GM12875 (cell line): ENCODE results near the gene POU2F1.

Source experiments
- H3K4me3 ChIP-seq: one replicate; pipeline ENCODE4 v1.5.1; 2011; ENCODE audit warnings: low read depth, low read length, control low read depth
- TF ChIP-seq, protein P1 (sequence below): IDR thresholded peaks from 2 replicates; pipeline ENCODE4 v1.5.1; 2011; ENCODE audit warnings: low read depth, mild to moderate bottlenecking, control low read depth, inconsistent platforms, low read length, moderate library complexity, borderline replicate concordance; ENCODE audit not compliant: insufficient read depth

The POU2F1 gene

DNA sequence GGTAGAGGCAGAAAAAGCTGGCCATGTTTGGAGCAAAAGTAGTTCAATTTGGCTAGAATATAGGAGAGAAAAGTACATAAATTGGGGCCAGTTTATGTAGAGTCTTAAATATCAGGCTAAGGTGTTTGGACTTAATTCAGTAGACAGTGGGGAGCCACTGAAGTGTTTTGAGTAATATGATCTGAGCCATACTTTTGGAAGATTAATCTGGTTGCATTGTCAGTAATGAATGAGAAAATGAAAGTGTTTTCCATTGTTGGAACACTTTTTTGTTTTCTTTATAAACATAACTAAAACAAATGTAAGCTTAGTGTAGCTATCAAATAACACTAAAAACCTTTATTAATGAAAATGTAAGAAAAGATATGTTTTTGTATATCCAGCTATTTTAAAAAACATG lies 42.1 kb downstream of the POU2F1 start:
- H3K4me3 ChIP-seq, result no peak overlapping the region
- TF ChIP-seq, protein P1, sequence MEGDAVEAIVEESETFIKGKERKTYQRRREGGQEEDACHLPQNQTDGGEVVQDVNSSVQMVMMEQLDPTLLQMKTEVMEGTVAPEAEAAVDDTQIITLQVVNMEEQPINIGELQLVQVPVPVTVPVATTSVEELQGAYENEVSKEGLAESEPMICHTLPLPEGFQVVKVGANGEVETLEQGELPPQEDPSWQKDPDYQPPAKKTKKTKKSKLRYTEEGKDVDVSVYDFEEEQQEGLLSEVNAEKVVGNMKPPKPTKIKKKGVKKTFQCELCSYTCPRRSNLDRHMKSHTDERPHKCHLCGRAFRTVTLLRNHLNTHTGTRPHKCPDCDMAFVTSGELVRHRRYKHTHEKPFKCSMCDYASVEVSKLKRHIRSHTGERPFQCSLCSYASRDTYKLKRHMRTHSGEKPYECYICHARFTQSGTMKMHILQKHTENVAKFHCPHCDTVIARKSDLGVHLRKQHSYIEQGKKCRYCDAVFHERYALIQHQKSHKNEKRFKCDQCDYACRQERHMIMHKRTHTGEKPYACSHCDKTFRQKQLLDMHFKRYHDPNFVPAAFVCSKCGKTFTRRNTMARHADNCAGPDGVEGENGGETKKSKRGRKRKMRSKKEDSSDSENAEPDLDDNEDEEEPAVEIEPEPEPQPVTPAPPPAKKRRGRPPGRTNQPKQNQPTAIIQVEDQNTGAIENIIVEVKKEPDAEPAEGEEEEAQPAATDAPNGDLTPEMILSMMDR, result no peak

DNA sequence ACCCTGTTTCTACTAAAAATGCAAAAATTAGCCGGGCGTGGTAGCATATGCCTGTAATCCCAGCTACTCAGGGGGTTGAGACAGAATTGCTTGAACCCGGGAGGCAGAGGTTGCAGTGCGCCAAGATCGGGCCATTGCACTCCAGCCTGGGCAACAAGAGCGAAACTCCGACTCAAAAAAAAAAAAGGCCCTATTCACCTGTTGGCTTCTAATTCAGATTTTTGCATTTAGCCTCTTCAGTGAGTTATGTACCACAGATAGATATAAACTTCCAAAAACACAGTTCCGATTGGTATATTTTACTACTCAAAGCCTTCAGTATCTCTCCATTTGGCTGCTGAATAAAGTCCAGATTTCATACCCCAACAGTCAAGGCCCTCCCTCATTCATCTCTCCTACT lies 42.7 kb downstream of the POU2F1 start:
- H3K4me3 ChIP-seq, result no peak overlapping the region
- TF ChIP-seq, protein P1, result no peak

DNA sequence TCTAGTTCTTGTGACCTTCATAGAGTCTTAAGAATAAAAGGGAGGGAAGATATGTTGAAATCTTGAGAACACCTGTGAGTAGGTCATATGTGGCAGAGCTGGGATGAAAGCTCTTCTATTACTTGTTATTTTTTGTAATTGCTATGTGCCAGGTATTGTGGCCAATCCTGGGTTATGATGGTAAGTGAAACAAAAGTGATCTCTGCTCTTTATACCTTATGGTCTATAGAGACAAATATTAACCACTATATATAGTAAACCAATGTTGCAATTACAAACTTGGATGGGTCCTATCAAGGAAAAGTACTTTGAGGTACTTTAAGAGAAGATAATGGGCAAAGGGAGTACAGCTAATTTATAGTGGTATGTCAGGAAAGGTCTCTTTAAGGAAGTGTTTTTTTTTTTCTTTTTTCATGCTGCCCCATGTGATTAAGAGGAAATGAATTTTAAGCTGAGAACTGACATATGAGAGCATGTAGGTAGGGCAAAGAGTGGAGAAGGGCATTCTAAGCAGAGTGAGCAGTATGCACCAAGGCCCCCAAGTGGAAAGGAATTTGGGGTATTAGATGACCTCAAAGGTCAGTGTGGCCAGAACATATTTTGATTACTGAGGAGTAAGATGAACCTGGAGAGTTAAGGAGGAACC lies 43.3 kb downstream of the POU2F1 start:
- TF ChIP-seq, protein P1, result no peak
- H3K4me3 ChIP-seq, result no peak overlapping the region

DNA sequence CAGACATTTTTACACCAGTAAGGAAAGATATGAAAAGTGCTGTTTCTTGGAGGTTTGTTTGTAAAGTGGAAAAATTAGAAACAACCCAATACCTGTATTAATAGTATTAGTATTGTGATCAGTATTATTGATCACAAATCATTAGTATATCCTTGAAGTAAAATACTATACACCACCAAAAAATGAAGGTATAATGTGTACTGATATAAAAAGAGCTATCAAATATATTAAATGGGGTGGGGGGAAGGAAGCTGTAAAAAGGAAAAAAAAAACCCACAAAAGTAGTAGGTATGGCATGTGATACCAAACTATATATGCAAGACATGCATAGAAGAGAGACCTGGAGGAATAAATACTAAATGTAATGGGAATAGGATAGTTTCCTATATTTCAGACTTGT lies 46.3 kb downstream of the POU2F1 start:
- TF ChIP-seq, protein P1, result no peak
- no peak overlapping the region for H3K4me3 ChIP-seq

DNA sequence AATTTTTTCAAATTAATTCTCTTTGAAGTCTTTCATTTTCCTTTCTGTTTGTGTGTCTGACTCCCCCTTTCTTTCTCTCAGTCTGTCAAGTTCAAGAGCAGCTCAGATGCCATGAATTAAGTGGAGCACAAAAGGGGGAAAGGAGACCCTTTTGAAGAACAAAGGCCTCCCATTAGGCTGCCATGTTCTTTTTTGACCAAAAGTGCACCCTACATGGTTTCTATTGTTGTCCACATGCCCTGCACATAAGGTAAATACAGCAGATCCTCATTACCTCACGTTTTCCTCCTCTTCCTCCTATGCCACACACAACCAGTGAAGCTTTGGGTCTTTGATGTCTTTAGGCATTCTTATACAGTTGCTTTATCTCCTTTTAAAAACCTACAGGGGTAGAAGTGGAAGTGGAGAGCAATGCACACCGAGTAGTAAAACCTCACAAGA lies 47.7 kb downstream of the POU2F1 start:
- TF ChIP-seq, protein P1, result no peak
- H3K4me3 ChIP-seq, result no peak overlapping the region

DNA sequence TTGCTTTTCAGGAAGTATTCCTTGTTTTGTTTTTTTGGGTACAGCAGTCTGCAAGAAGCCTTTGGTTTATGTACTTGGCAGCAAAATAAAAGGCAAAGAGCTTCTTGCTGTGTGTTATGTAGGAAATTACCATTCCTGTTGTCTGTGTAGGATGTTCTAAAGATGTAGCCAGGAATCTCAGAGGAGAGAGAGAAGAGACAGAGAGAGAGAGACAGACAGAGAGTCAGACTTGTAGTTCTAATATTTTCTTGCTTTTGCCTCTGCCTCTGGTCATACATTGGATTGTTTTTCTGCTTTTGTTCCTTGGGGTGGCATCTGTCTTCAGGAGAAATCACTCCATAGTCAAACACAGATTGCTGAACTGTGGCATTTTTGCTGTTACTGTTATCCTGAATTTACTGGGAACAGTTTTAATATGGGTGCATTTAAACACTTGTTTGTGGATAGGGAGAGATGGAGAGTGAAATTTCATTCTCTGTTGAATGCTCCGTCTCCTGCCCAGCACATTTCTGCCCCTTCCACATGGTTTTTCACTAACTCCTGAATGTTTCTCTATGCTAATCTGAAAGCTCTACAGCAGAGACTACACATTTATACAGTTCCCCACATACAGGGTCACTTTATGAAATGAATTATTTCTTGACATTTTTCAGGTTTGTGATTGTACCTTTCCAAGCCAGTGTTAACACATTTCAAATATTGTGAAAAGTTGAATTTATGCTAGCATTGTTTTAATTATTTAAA lies 49.8 kb downstream of the POU2F1 start:
- H3K4me3 ChIP-seq, result no peak overlapping the region
- TF ChIP-seq, protein P1, result no peak
